ENCODE results near the gene PLEKHA7. TPM values are rescaled to one million over a fixed set of nuclear protein-coding genes. Genes with fewer than 3 reads are reported as not detected.
A peak's percentile ranks its signal among the peaks of the same experiment; 100 is the strongest.
"Not testable (repeated sequence)": the region's sequence is repeated elsewhere in the genome, so short reads cannot be mapped to it uniquely, and the experiment has no call there.

PLEKHA7 gene
- total RNA-seq, 1 experiment from 2014 or later, result not detected

DNA sequence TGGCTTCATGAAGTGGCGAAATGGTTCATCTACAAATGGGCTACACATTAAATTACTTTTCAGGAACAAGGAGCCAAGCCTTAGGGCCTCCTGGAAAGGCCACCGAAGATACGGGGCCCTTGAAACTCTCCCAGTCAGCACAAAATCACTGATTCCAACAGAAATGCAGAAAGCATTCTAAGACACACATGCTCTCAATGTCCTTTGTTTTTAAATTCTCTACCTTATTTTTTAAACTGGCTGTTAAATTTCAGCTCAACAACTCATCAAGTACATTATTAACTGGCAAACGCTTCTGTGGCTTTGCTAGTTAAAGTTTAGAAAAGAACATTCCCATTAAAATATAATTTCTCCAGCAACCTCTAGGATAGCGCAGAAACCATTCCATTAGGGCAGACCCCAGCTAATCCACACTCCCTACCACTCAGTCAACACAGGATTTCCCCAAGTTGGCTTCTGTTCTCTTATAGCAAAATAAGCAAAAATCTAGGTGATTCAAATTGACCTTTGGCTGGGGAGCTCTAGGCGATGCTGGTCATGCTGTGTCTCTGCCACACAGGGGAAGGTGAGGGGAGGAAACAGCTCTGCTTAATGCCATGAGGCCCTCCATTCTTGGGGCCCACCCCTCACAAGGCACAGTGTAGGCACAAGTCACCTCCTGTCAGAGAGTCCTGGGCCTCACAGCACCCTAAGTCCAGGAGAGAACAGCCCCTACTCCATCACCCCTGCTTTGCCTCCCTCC lies 47.1 kb downstream of the PLEKHA7 start:
- DNase-seq, result no peak
- H3K4me3 ChIP-seq, result no peak overlapping the region
- H3K9me3 ChIP-seq, result no peaks in the 10 kb centered on the region
- no peaks in the 10 kb centered on the region for H3K27me3 ChIP-seq
- no peaks in the 10 kb centered on the region for H3K36me3 ChIP-seq

DNA sequence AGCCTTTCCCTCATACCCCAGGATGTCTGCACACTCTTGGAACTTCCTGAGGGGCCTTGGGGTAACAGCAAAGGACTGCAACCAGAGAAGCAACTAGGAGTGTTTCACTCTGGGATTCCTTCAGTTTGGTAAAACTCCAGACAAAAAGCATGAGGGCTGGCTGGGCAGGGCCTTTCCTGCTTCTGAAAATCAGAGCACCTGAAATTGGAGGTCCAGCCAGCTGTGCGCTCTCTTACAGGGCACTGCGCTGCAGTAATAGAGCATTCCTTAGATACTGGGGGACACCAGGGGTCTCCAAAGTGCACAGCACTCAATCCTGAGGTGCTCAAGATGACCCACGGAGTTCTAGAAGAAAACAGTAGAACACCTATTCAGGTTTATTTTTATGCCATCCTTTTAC lies 49.7 kb downstream of the PLEKHA7 start:
- H3K27me3 ChIP-seq, result no peaks in the 10 kb centered on the region
- H3K9me3 ChIP-seq, result no peaks in the 10 kb centered on the region
- DNase-seq, result no peak
- H3K36me3 ChIP-seq, result no peaks in the 10 kb centered on the region
- H3K4me3 ChIP-seq, result no peak overlapping the region

DNA sequence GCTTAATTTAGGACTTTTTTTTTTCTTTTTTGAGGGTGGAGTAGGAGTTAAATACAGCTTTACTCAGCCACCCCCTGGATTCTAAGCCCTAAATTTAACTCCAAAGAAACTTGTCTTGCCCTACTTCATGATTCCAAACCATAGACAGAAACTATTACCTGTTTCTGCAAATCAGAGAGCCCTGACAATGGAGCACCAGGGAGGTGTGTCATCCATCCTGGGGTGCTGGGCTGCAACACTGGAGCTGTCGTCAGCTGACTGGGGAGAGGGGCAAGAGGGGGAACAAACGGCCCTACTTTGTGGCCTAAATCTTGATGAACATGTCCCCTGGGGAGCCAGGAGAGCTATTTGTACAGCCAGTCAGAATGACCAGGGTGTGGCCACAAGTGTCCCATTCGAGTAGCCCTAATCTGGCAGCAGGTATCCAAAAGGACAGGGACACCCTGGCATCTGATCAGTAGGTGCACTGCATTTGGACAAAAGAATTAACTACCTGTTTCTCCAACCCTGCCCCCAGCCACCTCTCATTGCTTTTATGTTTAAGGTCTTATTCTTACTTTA lies 50.8 kb downstream of the PLEKHA7 start:
- Histone ChIP-seq H3K27me3 (no peaks in the 10 kb centered on the region), H3K36me3 (no peaks in the 10 kb centered on the region), H3K9me3 (no peaks in the 10 kb centered on the region), H3K4me3 (no peak overlapping the region)
- no peak for DNase-seq

DNA sequence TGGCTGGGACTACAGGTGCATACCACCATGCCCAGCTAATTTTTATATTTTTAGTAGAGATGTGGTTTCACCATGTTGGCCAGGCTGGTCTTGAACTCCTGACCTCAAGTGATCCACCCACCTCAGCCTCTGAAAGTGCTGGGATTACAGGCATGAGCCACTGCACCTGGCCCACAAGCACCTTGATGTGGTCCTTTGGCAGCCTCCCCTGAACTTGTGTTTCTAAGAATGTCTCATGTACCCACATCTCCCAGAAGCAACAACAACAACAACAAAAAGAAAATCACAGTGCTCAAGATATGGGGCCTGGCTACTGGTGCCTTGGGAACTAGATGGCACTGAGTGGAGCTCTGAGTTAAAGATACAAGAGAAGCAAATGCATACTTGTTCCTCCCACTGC lies 51.6 kb downstream of the PLEKHA7 start:
- not testable (repeated sequence) for DNase-seq, H3K27me3 ChIP-seq, H3K36me3 ChIP-seq, H3K9me3 ChIP-seq, H3K4me3 ChIP-seq

DNA sequence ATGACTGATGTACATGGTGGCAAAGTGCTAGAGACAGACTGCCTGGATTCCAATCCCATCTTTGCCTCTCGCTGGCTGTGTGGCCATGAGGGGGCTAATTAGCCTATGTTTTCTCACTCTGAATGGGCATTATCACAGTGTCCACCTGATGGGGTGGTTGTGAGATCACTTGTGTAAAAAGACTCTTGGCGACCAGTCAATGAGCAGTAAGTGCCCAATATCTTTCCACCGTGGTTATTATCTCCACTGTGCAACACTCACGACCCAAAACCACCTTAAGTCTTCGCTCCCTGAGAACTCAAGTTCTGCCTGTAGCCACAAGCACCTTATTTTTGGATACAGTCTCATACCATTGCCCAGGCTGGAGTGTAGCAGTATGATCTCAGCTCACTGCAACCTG lies 52.1 kb downstream of the PLEKHA7 start:
- no peak for DNase-seq
- H3K9me3 ChIP-seq, result no peaks in the 10 kb centered on the region
- H3K4me3 ChIP-seq, result no peak overlapping the region
- H3K36me3 ChIP-seq, result no peaks in the 10 kb centered on the region
- H3K27me3 ChIP-seq, result no peaks in the 10 kb centered on the region

DNA sequence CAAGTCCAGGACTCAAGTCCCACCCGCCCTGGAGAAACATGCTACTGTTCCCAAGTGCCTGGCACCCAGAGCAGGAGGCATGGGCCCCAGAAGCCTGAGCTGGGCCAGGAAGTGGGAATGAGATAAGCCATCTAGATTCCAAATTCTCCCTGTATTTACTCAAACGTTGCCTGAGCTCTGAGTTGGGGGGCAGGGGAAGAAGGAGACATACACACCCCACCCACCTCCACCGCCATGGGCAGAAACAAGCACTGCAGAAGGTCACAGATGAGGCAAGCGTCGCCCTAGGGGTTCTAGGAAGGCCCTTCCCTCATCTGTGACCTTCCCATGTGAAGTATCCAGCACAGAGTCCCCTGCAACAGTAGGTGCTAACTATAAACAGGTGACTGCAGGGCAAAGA lies 54.0 kb downstream of the PLEKHA7 start:
- Histone ChIP-seq H3K9me3 (no peaks in the 10 kb centered on the region), H3K27me3 (no peaks in the 10 kb centered on the region), H3K36me3 (no peaks in the 10 kb centered on the region), H3K4me3 (no peak overlapping the region)
- no peak for DNase-seq

DNA sequence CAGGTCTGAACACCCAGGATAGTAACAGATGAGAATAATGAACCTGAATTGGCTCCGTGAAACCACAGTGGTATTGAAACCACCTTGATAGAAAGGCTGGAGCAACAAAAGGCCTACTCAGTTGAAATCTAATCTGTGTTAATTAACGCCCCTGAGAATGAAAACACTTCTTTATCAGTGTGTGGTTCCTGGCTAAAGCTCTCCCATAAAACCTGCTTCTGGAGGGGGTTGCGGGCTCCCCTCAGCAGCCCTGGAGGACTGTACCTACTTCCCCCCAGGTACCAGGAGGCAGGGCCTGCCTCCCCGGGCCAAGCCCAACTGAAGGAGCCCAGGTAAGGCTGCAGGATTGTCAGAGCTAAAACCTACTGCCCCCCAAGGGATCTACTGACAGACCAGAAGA lies 54.6 kb downstream of the PLEKHA7 start:
- Histone ChIP-seq H3K9me3 (no peaks in the 10 kb centered on the region), H3K27me3 (no peaks in the 10 kb centered on the region), H3K4me3 (no peak overlapping the region), H3K36me3 (no peaks in the 10 kb centered on the region)
- no peak for DNase-seq

DNA sequence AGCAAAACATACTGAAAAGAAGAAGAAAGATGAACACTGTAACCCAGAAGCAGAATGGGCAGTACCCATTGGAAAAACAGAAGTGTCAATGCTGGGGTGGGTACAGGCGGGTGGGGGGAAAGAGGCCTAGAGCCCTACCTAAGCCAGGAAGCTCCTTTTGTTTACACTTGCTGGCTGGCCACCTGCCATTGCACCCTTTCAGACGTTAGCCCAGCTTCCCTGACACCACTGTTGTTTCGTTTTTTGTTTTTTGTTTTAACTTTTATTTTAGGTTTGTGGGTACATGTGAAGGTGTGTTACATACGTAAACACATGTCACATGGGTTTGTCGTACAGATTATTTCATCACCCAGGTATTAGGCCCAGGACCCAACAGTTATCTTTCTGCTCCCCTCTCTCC lies 55.4 kb downstream of the PLEKHA7 start:
- Histone ChIP-seq H3K9me3 (no peaks in the 10 kb centered on the region), H3K4me3 (no peak overlapping the region), H3K36me3 (no peaks in the 10 kb centered on the region), H3K27me3 (no peaks in the 10 kb centered on the region)
- no peak for DNase-seq

DNA sequence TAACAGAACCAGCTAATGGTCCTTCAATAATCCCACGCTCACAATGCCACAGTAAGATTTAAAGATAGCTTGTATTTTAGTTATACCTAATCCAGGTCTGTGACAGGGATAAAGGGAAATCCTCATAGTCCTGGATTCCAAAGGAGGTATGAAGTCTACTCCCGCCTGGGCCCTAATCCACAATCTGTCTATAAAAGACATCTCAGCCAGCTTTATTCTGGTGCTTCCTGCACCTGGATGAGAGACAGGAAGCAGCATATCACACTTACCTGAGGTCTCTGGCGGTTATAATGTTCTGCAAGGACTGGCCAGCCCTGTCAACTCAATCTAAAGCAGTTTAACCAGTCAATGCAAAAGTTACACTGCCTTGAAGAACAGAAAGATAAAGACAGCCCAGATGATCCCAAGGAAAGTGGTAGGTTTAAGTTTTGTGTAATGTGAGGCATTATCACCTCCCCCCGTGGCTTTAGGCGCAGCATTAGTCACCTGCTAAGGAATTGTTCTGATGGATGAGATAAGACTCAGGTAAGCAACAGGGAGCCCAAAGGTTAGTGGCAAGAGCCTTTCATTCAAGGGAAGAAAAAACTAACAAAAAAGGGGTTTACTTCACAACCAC lies 57.6 kb downstream of the PLEKHA7 start:
- Histone ChIP-seq H3K4me3 (no peak overlapping the region), H3K9me3 (no peaks in the 10 kb centered on the region), H3K36me3 (no peaks in the 10 kb centered on the region), H3K27me3 (no peaks in the 10 kb centered on the region)
- DNase-seq, result no peak

DNA sequence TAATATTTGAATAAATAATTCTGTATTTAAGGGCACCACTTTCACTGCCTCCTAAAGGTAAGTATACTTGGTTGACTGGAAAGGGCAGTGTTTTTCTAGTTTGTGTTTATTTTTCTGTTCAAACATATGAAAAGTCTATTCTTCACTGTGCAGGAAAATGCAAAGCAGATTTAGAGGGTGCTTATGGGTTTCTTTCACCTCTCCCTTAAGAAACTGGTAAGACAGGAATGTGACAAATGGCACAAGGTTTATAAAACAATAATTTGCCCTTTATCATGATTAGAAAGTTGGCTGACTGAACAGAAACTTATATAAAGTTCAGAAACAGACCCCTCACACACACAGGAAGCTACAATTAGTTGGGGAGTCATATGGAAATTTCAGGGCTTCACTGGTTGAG lies 60.6 kb downstream of the PLEKHA7 start:
- H3K9me3 ChIP-seq, result no peaks in the 10 kb centered on the region
- H3K36me3 ChIP-seq, result no peaks in the 10 kb centered on the region
- H3K27me3 ChIP-seq, result no peaks in the 10 kb centered on the region
- DNase-seq, result no peak
- H3K4me3 ChIP-seq, result no peak overlapping the region

DNA sequence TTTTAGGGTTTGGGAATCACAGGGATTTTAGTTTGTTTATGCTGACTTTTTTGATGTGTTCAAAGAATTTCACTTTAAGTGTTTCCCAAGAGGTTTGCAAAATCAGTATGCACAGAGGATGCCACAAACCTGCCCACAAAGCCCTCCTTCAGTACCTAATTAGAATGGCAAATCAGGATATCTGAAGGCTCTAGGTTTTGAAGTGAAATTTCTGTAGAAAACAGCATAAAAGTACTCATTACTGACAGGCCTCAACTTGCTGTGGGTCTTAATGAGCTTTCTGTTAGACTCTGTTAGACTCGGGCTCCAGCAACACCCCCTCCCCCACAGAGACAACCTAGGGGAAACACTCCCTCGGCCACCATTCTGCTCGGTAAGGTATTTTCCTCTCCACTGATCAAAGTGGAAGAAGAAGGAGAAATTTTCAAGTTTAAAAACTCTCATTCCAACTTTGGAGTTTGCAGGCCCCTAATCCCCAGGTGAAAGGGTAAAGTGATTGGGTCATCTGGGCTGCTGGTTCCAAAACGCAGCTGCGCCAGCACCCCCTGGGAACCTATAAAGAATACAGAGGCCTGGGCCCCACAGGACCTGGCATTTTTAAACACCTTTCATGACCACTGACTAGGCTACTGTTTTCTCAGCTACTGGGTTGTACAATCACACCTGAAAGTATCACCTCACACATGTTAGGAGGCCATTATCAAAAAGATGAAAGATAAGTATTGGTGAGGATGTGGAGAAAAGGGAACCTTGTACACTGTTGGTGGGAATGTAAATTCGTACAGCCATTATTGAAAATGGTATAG lies 67.5 kb downstream of the PLEKHA7 start:
- no peak for DNase-seq
- Histone ChIP-seq H3K27me3 (no peaks in the 10 kb centered on the region), H3K9me3 (no peaks in the 10 kb centered on the region), H3K4me3 (no peak overlapping the region), H3K36me3 (no peaks in the 10 kb centered on the region)

DNA sequence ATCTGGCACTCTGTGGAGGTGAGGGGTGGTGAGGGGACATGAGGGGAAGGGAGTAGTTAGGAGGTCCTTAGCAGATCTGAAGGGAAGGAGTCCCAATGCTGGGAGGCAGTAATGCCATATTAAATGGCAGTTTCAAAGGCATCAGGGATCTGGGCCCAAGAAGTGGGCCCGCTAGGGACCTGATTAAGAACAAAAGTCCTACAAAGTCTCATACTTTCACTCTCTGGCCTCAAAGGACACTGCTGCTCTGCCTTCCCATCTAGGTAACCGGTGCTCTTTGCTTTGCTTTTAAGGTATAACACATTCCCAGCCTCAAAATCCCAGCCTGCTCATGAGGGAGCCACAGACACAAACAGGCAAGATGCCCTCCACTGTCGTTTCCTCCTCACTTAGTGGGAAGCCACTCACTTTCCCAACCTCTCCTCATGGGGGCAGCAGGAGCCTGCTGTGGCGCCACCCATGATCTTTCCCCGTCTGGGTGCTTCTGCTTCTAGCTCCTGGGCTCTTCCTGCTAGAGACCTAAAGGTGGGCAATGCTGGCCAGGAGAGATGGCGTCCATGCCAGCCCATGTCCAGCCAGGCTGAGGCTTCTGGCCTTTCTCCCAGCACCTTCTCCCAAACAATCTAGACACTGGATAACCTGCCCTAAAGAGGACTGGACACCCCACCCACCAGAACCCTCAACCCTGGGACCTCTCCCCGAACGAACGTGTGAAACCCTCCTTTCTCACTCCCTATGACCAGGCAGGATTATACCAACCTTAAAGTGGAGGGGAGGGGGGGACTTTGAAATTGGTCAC lies 68.3 kb downstream of the PLEKHA7 start:
- Histone ChIP-seq H3K4me3 (no peak overlapping the region), H3K27me3 (no peaks in the 10 kb centered on the region), H3K9me3 (no peaks in the 10 kb centered on the region), H3K36me3 (no peaks in the 10 kb centered on the region)
- peak; percentile 28 for DNase-seq

DNA sequence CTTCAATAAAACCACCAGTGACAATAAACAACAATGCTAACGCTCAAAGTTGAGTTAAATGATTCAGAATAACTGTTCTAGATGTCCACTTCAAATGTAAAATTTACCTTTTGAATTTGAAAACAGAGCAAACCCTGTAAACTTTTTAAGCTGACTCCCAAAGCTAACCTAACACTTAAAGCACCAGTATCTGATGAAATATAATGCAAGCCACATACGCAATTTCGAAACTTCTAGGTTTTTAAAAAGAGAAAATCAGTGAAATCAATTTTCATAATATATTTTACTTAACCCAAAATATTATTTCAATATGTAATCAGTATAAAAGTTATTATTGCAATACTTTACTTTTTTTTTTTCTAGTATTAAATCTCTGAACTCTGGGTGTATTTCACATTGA lies 71.3 kb downstream of the PLEKHA7 start:
- DNase-seq, result no peak
- Histone ChIP-seq H3K36me3 (no peaks in the 10 kb centered on the region), H3K27me3 (no peaks in the 10 kb centered on the region), H3K9me3 (no peaks in the 10 kb centered on the region), H3K4me3 (no peak overlapping the region)

DNA sequence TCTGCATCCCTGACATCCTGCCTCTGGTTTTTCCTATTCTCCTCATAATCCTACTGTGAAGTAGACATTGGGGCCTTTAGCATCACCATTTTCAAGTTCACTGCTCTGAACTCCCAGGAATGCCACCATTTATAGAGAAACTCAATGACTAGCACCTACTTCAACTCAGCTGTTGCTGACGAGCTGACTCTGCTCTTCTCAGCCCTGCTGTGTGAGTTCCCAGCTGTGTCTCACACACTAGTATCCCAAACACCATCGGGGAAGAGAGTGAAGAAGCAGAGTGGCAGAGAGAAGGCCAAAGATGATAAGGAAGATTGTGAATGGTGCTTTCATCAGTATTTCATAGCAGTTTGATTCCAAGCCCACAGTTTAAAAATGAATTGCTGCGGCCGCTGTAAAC lies 71.9 kb downstream of the PLEKHA7 start:
- no peak for DNase-seq
- H3K9me3 ChIP-seq, result no peaks in the 10 kb centered on the region
- no peak overlapping the region for H3K4me3 ChIP-seq
- H3K36me3 ChIP-seq, result no peaks in the 10 kb centered on the region
- H3K27me3 ChIP-seq, result no peaks in the 10 kb centered on the region

DNA sequence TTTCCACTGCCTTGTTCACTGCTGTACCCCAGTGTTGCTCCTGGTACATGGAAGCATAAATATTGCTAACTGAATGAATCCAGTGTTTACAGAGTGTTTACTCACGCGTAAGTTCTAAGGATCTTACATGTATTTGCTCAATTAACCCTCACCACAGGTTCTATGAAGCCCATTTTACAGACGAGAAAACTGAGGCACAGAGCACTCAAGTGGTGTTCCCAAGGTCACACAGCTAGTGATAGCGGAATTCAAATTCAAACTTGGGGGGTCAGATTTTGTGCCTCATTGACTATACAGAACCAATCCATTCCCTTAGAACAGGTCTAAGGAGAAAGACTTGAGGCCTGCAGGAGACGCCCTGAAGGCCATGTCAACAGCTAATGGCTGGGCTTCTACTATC lies 72.3 kb downstream of the PLEKHA7 start:
- no peak overlapping the region for H3K4me3 ChIP-seq
- H3K9me3 ChIP-seq, result no peaks in the 10 kb centered on the region
- no peaks in the 10 kb centered on the region for H3K27me3 ChIP-seq
- DNase-seq, result no peak
- H3K36me3 ChIP-seq, result no peaks in the 10 kb centered on the region

DNA sequence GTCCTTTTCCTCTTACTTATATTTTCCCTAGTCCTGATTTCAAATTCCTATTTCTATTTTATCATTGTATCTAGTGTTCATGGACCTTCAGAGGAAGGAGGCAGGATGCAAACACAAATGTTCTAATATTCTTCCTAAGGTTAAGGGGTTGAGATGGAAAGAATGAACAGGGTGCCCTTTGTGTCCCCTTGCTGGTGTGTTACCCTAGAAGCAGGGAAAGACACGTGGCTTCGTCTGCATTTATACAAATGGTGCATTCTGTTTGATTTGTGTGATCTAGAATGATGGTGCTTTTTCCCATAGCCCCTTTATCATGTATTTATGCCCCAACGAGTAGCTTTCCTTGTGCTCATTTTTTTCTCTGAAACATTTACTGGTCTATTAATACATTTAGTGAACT lies 76.2 kb downstream of the PLEKHA7 start:
- no peak for DNase-seq
- no peaks in the 10 kb centered on the region for H3K36me3 ChIP-seq
- H3K4me3 ChIP-seq, result no peak overlapping the region
- H3K9me3 ChIP-seq, result no peaks in the 10 kb centered on the region
- no peaks in the 10 kb centered on the region for H3K27me3 ChIP-seq

DNA sequence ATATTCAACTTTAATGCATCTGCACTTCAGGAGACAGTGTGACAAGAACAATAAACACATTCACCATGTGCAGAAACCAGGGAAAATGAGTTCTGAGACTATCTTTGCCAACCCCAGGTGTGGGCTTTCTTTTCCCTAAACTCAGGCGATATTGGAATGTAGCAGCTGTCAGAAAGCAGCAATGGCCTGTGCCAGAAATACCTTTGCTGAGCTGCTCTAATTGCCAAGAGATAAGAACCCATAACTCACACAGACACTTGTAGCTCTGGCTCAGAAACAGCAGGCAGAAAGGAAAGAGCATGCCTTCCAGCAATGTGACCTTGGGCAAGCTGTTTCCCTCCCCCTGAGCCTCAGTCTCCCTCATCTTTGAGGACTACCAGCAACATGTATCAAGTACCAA lies 77.6 kb downstream of the PLEKHA7 start:
- Histone ChIP-seq H3K36me3 (no peaks in the 10 kb centered on the region), H3K4me3 (no peak overlapping the region), H3K27me3 (no peaks in the 10 kb centered on the region), H3K9me3 (no peaks in the 10 kb centered on the region)
- DNase-seq, result no peak

Measured in MG63 (cell line).